Measurements from ENCODE around the gene ZNF423. TPM values are rescaled to one million over a fixed set of nuclear protein-coding genes. Genes with fewer than 3 reads are reported as not detected.

ZNF423 gene
- total and polyA plus RNA-seq, 2 experiments from 2014 or later: 14.9 to 41.8 TPM

GRCh38 chr16:49640581-49640980, 215.3 kb downstream of the ZNF423 start (continued):
- TF ChIP-seq CTCF (conservative IDR thresholded peaks at IDR 0.05; ENCODE audit: low read depth in 2 of 2) (no peak), ZNF114 (CRISPR knock-in tag; IDR thresholded peaks at IDR 0.05) (no peak), EZH2phosphoT487 (IDR thresholded peaks at IDR 0.05; ENCODE audit: unreplicated experiment) (no peak), ZNF462 (CRISPR knock-in tag; IDR thresholded peaks at IDR 0.05) (no peak), JUNB (IDR thresholded peaks at IDR 0.05; ENCODE audit: unreplicated experiment) (no peak), ZNF331 (CRISPR knock-in tag; IDR thresholded peaks at IDR 0.05; ENCODE audit: low read depth) (no peak), NANOG (IDR thresholded peaks at IDR 0.05; ENCODE audit: borderline replicate concordance) (no peak), POLR2AphosphoS5 (IDR thresholded peaks at IDR 0.05; ENCODE audit: low read depth) (no peak)
